ENCODE measurements around the gene GMDS. TPM values are rescaled to one million over a fixed set of nuclear protein-coding genes. Genes with fewer than 3 reads are reported as not detected.

The GMDS gene
- total RNA-seq, 1 donor from 2014 or later: 34.0 TPM

- H3K36me3 Mint-ChIP-seq (ENCODE audit: low read depth): peaks cover 2% of the 10 kb centered on the region
- H3K4me1 Mint-ChIP-seq (ENCODE audit: low read depth): peaks cover 46% of the 10 kb centered on the region
- no peaks in the 10 kb centered on the region for H3K9me3 Mint-ChIP-seq (ENCODE audit: low read depth)
- H3K27me3 Mint-ChIP-seq (ENCODE audit: low read depth): no peaks in the 10 kb centered on the region
- TF ChIP-seq, protein P1, sequence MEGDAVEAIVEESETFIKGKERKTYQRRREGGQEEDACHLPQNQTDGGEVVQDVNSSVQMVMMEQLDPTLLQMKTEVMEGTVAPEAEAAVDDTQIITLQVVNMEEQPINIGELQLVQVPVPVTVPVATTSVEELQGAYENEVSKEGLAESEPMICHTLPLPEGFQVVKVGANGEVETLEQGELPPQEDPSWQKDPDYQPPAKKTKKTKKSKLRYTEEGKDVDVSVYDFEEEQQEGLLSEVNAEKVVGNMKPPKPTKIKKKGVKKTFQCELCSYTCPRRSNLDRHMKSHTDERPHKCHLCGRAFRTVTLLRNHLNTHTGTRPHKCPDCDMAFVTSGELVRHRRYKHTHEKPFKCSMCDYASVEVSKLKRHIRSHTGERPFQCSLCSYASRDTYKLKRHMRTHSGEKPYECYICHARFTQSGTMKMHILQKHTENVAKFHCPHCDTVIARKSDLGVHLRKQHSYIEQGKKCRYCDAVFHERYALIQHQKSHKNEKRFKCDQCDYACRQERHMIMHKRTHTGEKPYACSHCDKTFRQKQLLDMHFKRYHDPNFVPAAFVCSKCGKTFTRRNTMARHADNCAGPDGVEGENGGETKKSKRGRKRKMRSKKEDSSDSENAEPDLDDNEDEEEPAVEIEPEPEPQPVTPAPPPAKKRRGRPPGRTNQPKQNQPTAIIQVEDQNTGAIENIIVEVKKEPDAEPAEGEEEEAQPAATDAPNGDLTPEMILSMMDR (IDR thresholded peaks at IDR 0.05): no peak
- H3K27ac Mint-ChIP-seq (ENCODE audit: unreplicated experiment): peak overlapping the region; percentile 93
- DNase-seq (ENCODE audit: low spot score): no peak
- H3K4me3 Mint-ChIP-seq (ENCODE audit: unreplicated experiment): peak overlapping the region; percentile 54
Measured at GRCh38 chr6:2110504-2110903, 134.9 kb downstream of the GMDS start.

DNA sequence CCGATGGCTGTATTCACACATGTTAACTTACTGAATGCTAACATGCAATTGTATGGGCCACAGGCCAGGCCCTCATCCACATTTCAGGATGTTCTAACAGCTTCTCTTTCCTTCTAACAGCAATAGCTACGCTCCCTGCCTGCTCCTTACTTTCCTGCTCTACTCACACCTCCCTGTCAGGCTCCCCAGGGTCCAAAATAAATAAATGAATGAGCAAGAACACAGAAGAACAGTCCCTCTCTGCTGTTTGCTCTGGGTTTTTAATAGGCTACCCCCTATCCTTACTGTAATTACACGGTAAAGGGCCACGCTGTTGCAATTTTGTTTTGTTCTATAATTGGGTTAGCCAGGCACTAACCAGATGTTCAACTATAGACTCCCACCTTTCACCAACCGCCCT is 135.6 kb downstream of the GMDS start:
- TF ChIP-seq, protein P1 (IDR thresholded peaks at IDR 0.05): no peak
- Mint-ChIP-seq H3K27me3 (ENCODE audit: low read depth) (no peaks in the 10 kb centered on the region), H3K36me3 (ENCODE audit: low read depth) (no peaks in the 10 kb centered on the region), H3K27ac (ENCODE audit: unreplicated experiment) (peak overlapping the region; percentile 93), H3K4me3 (ENCODE audit: unreplicated experiment) (no peak overlapping the region), H3K4me1 (ENCODE audit: low read depth) (peaks cover 46% of the 10 kb centered on the region), H3K9me3 (ENCODE audit: low read depth) (no peaks in the 10 kb centered on the region)
- no peak for DNase-seq (ENCODE audit: low spot score)

GRCh38 chr6:2108700-2109306 is 136.6 kb downstream of the GMDS start:
- Mint-ChIP-seq H3K4me3 (ENCODE audit: unreplicated experiment) (no peak overlapping the region), H3K27me3 (ENCODE audit: low read depth) (no peaks in the 10 kb centered on the region), H3K9me3 (ENCODE audit: low read depth) (no peaks in the 10 kb centered on the region), H3K4me1 (ENCODE audit: low read depth) (peaks cover 47% of the 10 kb centered on the region), H3K36me3 (ENCODE audit: low read depth) (no peaks in the 10 kb centered on the region), H3K27ac (ENCODE audit: unreplicated experiment) (peak overlapping the region; percentile 93)
- TF ChIP-seq, protein P1 (IDR thresholded peaks at IDR 0.05): no peak
- no peak for DNase-seq (ENCODE audit: low spot score)

GRCh38 chr6:2104524-2104880 is 140.9 kb downstream of the GMDS start:
- no peak overlapping the region for H3K27ac Mint-ChIP-seq (ENCODE audit: unreplicated experiment)

DNA sequence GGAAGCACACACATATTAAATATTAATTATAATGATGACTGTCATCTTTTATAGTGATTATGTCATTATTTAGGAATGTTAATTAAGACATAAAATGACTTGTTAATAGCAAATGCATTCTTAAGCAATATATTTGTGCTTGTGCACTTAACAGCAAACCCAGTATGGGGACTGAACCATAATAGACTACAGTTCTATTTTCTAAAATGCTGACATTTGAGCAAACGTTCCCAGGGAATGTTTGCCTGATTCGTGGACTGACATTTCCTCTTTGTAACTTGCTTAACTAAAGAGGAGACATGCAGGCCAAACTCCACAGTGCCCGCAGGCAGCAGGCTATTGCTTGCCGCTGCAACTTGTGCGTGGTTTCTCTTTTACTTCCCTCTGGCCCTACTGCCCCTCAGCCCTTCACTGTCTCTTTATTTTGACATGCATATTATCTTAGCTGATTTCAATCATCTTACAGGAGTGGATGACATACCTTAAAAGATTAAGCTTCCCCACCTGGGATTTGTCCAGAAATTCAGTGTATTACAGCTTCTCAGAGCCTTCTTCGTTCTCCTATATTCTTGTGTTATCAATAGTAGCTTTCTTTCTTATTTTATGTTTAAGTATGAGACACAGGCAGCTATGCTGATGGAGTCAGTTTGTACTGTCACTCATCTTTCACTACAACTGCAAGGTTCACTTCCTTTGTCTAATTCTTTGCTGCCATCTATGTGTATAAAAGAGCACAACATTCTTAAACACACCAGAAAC is 141.5 kb downstream of the GMDS start:
- no peak for DNase-seq (ENCODE audit: low spot score)
- H3K36me3 Mint-ChIP-seq (ENCODE audit: low read depth): no peaks in the 10 kb centered on the region
- H3K9me3 Mint-ChIP-seq (ENCODE audit: low read depth): no peaks in the 10 kb centered on the region
- peak overlapping the region; percentile 83 for H3K27ac Mint-ChIP-seq (ENCODE audit: unreplicated experiment)
- peaks cover 51% of the 10 kb centered on the region for H3K4me1 Mint-ChIP-seq (ENCODE audit: low read depth)
- H3K4me3 Mint-ChIP-seq (ENCODE audit: unreplicated experiment): peak overlapping the region; percentile 70
- no peaks in the 10 kb centered on the region for H3K27me3 Mint-ChIP-seq (ENCODE audit: low read depth)
- TF ChIP-seq, protein P1 (IDR thresholded peaks at IDR 0.05): peak; percentile 90

More at GRCh38 chr6:2104524-2104880, 140.9 kb downstream of the GMDS start:
- H3K4me1 Mint-ChIP-seq (ENCODE audit: low read depth): peaks cover 53% of the 10 kb centered on the region
- no peaks in the 10 kb centered on the region for H3K27me3 Mint-ChIP-seq (ENCODE audit: low read depth)
- no peak overlapping the region for H3K4me3 Mint-ChIP-seq (ENCODE audit: unreplicated experiment)
- TF ChIP-seq, protein P1 (IDR thresholded peaks at IDR 0.05): peak; percentile 23
- no peaks in the 10 kb centered on the region for H3K9me3 Mint-ChIP-seq (ENCODE audit: low read depth)
- DNase-seq (ENCODE audit: low spot score): no peak
- no peaks in the 10 kb centered on the region for H3K36me3 Mint-ChIP-seq (ENCODE audit: low read depth)
